Fibroblast of skin of abdomen (primary cell): Measurements from ENCODE around the gene EXOSC5.
"Not testable (repeated sequence)": the region's sequence is repeated elsewhere in the genome, so short reads cannot be mapped to it uniquely, and the experiment has no call there.

Experiments
- DNase-seq: peaks from one replicate; pipeline ENCODE4 v3.0.0-alpha.2; 2013

Gene EXOSC5

GRCh38 chr19:41403181-41403970 is 6.2 kb upstream of the EXOSC5 start:
- DNase-seq = no peak

- DNase-seq = no peak
Observed at GRCh38 chr19:41402010-41402409, 4.9 kb upstream of the EXOSC5 start.

GRCh38 chr19:41401483-41401882 is 4.3 kb upstream of the EXOSC5 start:
- no peak for DNase-seq

- no peak for DNase-seq
Observed at GRCh38 chr19:41399525-41399924, 2.4 kb upstream of the EXOSC5 start.

GRCh38 chr19:41399091-41399490 is 1.9 kb upstream of the EXOSC5 start:
- DNase-seq = no peak

- no peak for DNase-seq
Observed at GRCh38 chr19:41398598-41398997, 1.4 kb upstream of the EXOSC5 start.

GRCh38 chr19:41398050-41398418 is 875 bp upstream of the EXOSC5 start:
- DNase-seq = no peak

- DNase-seq = no peak
Observed at GRCh38 chr19:41395355-41395754, 1.8 kb downstream of the EXOSC5 start.

- DNase-seq = no peak
Observed at GRCh38 chr19:41392775-41393174, 4.4 kb downstream of the EXOSC5 start.

GRCh38 chr19:41391618-41392017 is 5.5 kb downstream of the EXOSC5 start:
- DNase-seq = no peak

GRCh38 chr19:41386442-41386841 is 10.7 kb downstream of the EXOSC5 start:
- no peak for DNase-seq

- DNase-seq = no peak
Observed at GRCh38 chr19:41384351-41384750, 12.8 kb downstream of the EXOSC5 start.

GRCh38 chr19:41381536-41381935 is 15.6 kb downstream of the EXOSC5 start:
- DNase-seq = not testable (repeated sequence)

GRCh38 chr19:41377977-41378709 is 19.0 kb downstream of the EXOSC5 start:
- DNase-seq = no peak

- DNase-seq = no peak
Observed at GRCh38 chr19:41376998-41377365, 20.2 kb downstream of the EXOSC5 start.

- DNase-seq = no peak
Observed at GRCh38 chr19:41376241-41376997, 20.7 kb downstream of the EXOSC5 start, which contains the start of gene TMEM91. TMEM91 (plus strand) TSS chr19:41376533; CDS start chr19:41378310, 1,777 bp downstream.

GRCh38 chr19:41373993-41374392 is 23.2 kb downstream of the EXOSC5 start:
- peak; percentile 92 for DNase-seq

- DNase-seq = no peak
Observed at GRCh38 chr19:41372501-41372900, 24.7 kb downstream of the EXOSC5 start.

GRCh38 chr19:41371541-41371940 is 25.6 kb downstream of the EXOSC5 start:
- no peak for DNase-seq

- not testable (repeated sequence) for DNase-seq
Observed at GRCh38 chr19:41371119-41371518, 26.0 kb downstream of the EXOSC5 start.

GRCh38 chr19:41369769-41370168 is 27.4 kb downstream of the EXOSC5 start:
- DNase-seq = no peak

GRCh38 chr19:41367848-41368301 is 29.3 kb downstream of the EXOSC5 start:
- DNase-seq = peak; percentile 92

GRCh38 chr19:41366089-41366488 is 31.1 kb downstream of the EXOSC5 start:
- no peak for DNase-seq
